Measurements from ENCODE around the gene TOMT.

- TF ChIP-seq, protein P1, sequence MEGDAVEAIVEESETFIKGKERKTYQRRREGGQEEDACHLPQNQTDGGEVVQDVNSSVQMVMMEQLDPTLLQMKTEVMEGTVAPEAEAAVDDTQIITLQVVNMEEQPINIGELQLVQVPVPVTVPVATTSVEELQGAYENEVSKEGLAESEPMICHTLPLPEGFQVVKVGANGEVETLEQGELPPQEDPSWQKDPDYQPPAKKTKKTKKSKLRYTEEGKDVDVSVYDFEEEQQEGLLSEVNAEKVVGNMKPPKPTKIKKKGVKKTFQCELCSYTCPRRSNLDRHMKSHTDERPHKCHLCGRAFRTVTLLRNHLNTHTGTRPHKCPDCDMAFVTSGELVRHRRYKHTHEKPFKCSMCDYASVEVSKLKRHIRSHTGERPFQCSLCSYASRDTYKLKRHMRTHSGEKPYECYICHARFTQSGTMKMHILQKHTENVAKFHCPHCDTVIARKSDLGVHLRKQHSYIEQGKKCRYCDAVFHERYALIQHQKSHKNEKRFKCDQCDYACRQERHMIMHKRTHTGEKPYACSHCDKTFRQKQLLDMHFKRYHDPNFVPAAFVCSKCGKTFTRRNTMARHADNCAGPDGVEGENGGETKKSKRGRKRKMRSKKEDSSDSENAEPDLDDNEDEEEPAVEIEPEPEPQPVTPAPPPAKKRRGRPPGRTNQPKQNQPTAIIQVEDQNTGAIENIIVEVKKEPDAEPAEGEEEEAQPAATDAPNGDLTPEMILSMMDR (IDR thresholded peaks at IDR 0.05), result no peak
- TF ChIP-seq POLR2AphosphoS5 (IDR thresholded peaks at IDR 0.05) (no peak), POLR2A (IDR thresholded peaks at IDR 0.05) (no peak), EP300 (IDR thresholded peaks at IDR 0.05) (no peak)
Observed at GRCh38 chr11:72138821-72139390, 33.2 kb downstream of the TOMT start.

All from suprapubic skin (tissue), 4 donors.